Endothelial cell of umbilical vein (primary cell): Measurements from ENCODE around the gene SMAD2. TPM values are rescaled to one million over a fixed set of nuclear protein-coding genes. Genes with fewer than 3 reads are reported as not detected.

Experiments used
- BruUV-seq: library from RNA; stranded (reverse); fragments of 400-500 nt; replicated peaks from 2 replicates; lab custom pipeline; 2021; lab: Mats Ljungman, UMichigan
- CTCF ChIA-PET: fragments of 300-600, 350-600 bp; sonication (Branson Sonifier 250); formaldehyde crosslinking; loops from one replicate; lab custom pipeline; 2021; ENCODE audit warnings: antibody characterized with exemption, inconsistent platforms; lab: Charles Lee
- POLR2A ChIA-PET: fragments of 300-600, 350-600 bp; sonication (Branson Sonifier 250); formaldehyde crosslinking; loops from one replicate; lab custom pipeline; 2021; ENCODE audit warnings: antibody characterized with exemption, inconsistent platforms; lab: Charles Lee
- DNase-seq: peaks from one replicate; pipeline ENCODE4 v3.0.0-alpha.2; 2011; ENCODE audit warnings: low read depth, low spot score
- FAIRE-seq: peaks from 2 replicates; lab custom pipeline; 2011; peaks lifted over from hg19 to GRCh38; lab: Jason Lieb, UNC
- H2AFZ ChIP-seq: 2 replicates; pipeline ENCODE4 v1.6.0; 2012; ENCODE audit warnings: low read depth, low read length, control low read depth, inconsistent platforms
- H3K27ac ChIP-seq: 2 replicates; pipeline ENCODE4 v1.5.1; 2011; ENCODE audit warnings: low read depth, mild to moderate bottlenecking, control low read depth, low read length, moderate library complexity; ENCODE audit not compliant: insufficient read depth
- H3K27me3 ChIP-seq, 2 experiments: 2 replicates each; pipeline versions ENCODE4 v1.6.0 to v1.6.1; 2011; ENCODE audit warnings: low read length in 2 of 2, mixed read lengths in 1 of 2; ENCODE audit not compliant: control insufficient read depth in 2 of 2, insufficient read depth in 2 of 2
- H3K36me3 ChIP-seq, 2 experiments: 2 replicates in 1 of 2; 3 replicates in 1 of 2; pipeline ENCODE4 v1.5.1; 2011; ENCODE audit warnings: low read length in 2 of 2, mild to moderate bottlenecking in 1 of 2, moderate library complexity in 1 of 2; ENCODE audit not compliant: control insufficient read depth in 2 of 2, insufficient read depth in 2 of 2; ENCODE audit errors: extremely low read depth in 1 of 2
- H3K4me1 ChIP-seq: 3 replicates; pipeline ENCODE4 v1.5.1; 2011; ENCODE audit warnings: mild to moderate bottlenecking, low read length; ENCODE audit not compliant: control insufficient read depth, insufficient read depth; ENCODE audit errors: extremely low read depth
- H3K4me2 ChIP-seq: 2 replicates; pipeline ENCODE4 v1.6.1; 2011; ENCODE audit warnings: low read length, control low read depth, mixed read lengths; ENCODE audit not compliant: insufficient read depth
- H3K4me3 ChIP-seq, 3 experiments: fragments of 200-600 bp in 1 of 3; sonication (generic), shearing (Covaris generic) in 1 of 3; replicated peaks in 1 of 3; 2 replicates each; pipeline ENCODE4 v1.5.1; 2011 to 2016; ENCODE audit warnings: control low read depth in 3 of 3, low read length in 3 of 3, mild to moderate bottlenecking in 2 of 3, inconsistent platforms in 1 of 3, low read depth in 1 of 3, moderate library complexity in 1 of 3; ENCODE audit not compliant: insufficient read depth in 1 of 3
- H3K79me2 ChIP-seq: 2 replicates; pipeline ENCODE4 v1.6.0; 2012; ENCODE audit warnings: low read length, inconsistent platforms; ENCODE audit not compliant: control insufficient read depth, insufficient read depth
- H3K9ac ChIP-seq: replicated peaks from 2 replicates; pipeline ENCODE3; 2011; ENCODE audit warnings: low read length, control low read depth; ENCODE audit not compliant: insufficient read depth; ENCODE audit errors: extremely low read depth
- H3K9me1 ChIP-seq: replicated peaks from 3 replicates; pipeline ENCODE4 v1.6.0; 2011; ENCODE audit warnings: mild to moderate bottlenecking, low read length; ENCODE audit not compliant: control insufficient read depth, insufficient read depth; ENCODE audit errors: extremely low read depth
- H3K9me3 ChIP-seq: replicated peaks from 2 replicates; pipeline ENCODE4 v1.5.1; 2012; ENCODE audit warnings: low read length, inconsistent platforms; ENCODE audit not compliant: control insufficient read depth, insufficient read depth
- H4K20me1 ChIP-seq: replicated peaks from 2 replicates; pipeline ENCODE3; 2011; ENCODE audit warnings: mild to moderate bottlenecking, low read length; ENCODE audit not compliant: control insufficient read depth, insufficient read depth; ENCODE audit errors: extremely low read depth
- EZH2 ChIP-seq: IDR thresholded peaks from 2 replicates; pipeline ENCODE4 v1.6.1; 2012; ENCODE audit warnings: borderline replicate concordance, low read depth, mild to moderate bottlenecking, moderate library complexity, low read length, inconsistent platforms; ENCODE audit not compliant: severe bottlenecking
- FOS ChIP-seq: IDR thresholded peaks from 2 replicates; pipeline ENCODE4 v1.6.1; 2011; ENCODE audit warnings: mild to moderate bottlenecking, low read length, moderate library complexity, borderline replicate concordance; ENCODE audit not compliant: insufficient read depth
- GATA2 ChIP-seq: IDR thresholded peaks from 2 replicates; pipeline ENCODE4 v1.7.0; 2011; ENCODE audit warnings: low read depth, mild to moderate bottlenecking, moderate library complexity, mixed read lengths, low read length; ENCODE audit not compliant: insufficient read length, insufficient read depth
- JUN ChIP-seq: IDR thresholded peaks from 2 replicates; pipeline ENCODE4 v1.6.1; 2011; ENCODE audit warnings: borderline replicate concordance, low read depth; ENCODE audit not compliant: insufficient read length, insufficient read depth
- MYC ChIP-seq: IDR thresholded peaks from one replicate; pipeline ENCODE4 v1.6.1; 2011; ENCODE audit warnings: mild to moderate bottlenecking, low read depth, low read length
- POLR2A ChIP-seq: IDR thresholded peaks from 2 replicates; pipeline ENCODE4 v1.6.1; 2012; ENCODE audit warnings: low read depth, mild to moderate bottlenecking, control low read depth, low read length
- POLR2AphosphoS5 ChIP-seq: IDR thresholded peaks from 2 replicates; pipeline ENCODE4 v1.6.1; 2012; ENCODE audit warnings: low read depth, mild to moderate bottlenecking, control low read depth, low read length, moderate library complexity; ENCODE audit not compliant: insufficient read depth
- dilution Hi-C: fragments of 300-500 bp; cut with MboI; formaldehyde crosslinking; loops from one replicate; pipeline ENCODE4 v1.15.0; 2019; ENCODE audit warnings: low sequenced_read_pairs; ENCODE audit not compliant: extremely low pct_ligation_motif_present
- intact Hi-C: fragments of 100-400 bp; cut with micrococcal nuclease; formaldehyde crosslinking; loops from one replicate; pipeline ENCODE4 v1.10.0; 2022
- polyA plus RNA-seq, 4 experiments: library from polyadenylated mRNA; depleted of rRNA in 3 of 4; stranded (reverse) in 3 of 4; unstranded in 1 of 4; fragments of >200 nt; gene quantifications; 2 replicates each; pipeline versions ENCODE4 v1.2.1 to v1.2.3, GENCODE V29; 2011 to 2012; ENCODE audit warnings: missing spikeins in 1 of 4
- total RNA-seq: library from RNA; stranded (reverse); gene quantifications from 2 replicates; pipeline ENCODE4 v1.2.3, GENCODE V29; 2021
- TF ChIP-seq, protein P1 (sequence below), 2 donors: IDR thresholded peaks; 1 replicate in 1 of 2; 2 replicates in 1 of 2; pipeline ENCODE4 v1.5.1; 2011; ENCODE audit warnings: low read length in 2 of 2, mild to moderate bottlenecking in 2 of 2, moderate library complexity in 2 of 2, control low read depth in 1 of 2, inconsistent platforms in 1 of 2, low read depth in 1 of 2; ENCODE audit not compliant: insufficient read depth in 1 of 2; ENCODE audit errors: extremely low read depth in 1 of 2
- TF ChIP-seq, protein P2 (sequence below): IDR thresholded peaks from 2 replicates; pipeline ENCODE4 v1.6.1; 2011; ENCODE audit not compliant: insufficient read depth, insufficient read length

SMAD2 gene
- total and polyA plus RNA-seq, 2 donors (not counting 3 experiments of a cell fraction or from before 2014, with no cell fraction given): 40.3 to 123 TPM

DNA sequence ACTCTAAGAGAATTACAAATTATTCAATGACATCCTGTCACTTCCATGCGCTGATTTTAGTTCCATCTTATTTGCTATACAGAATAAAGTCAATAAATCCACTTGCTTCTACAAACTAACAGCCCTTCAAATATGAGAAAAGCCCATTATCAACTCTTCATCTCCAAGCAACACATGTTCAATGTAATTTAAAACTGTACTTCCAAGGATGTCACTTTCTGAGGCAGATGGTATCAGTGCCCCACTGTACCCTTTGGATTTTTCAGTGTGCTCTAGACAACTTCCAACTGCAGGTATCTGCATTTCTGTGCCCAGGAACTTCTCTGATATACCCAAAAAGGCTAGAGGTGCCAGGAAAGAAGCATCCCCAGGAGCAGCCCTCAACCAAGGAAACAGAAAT is 87.6 kb downstream of the SMAD2 start:
- ChIA-PET POLR2A (no interaction called here), CTCF (no interaction called here)
- no peak overlapping the region for H3K4me3 ChIP-seq
- no peak overlapping the region for H3K27ac ChIP-seq
- H3K36me3 ChIP-seq: peaks cover 10 to 12% of the 10 kb centered on the region in 2 experiments
- no peak for FAIRE-seq
- no peak for TF ChIP-seq POLR2A
- no peak for TF ChIP-seq EZH2
- TF ChIP-seq, protein P1, sequence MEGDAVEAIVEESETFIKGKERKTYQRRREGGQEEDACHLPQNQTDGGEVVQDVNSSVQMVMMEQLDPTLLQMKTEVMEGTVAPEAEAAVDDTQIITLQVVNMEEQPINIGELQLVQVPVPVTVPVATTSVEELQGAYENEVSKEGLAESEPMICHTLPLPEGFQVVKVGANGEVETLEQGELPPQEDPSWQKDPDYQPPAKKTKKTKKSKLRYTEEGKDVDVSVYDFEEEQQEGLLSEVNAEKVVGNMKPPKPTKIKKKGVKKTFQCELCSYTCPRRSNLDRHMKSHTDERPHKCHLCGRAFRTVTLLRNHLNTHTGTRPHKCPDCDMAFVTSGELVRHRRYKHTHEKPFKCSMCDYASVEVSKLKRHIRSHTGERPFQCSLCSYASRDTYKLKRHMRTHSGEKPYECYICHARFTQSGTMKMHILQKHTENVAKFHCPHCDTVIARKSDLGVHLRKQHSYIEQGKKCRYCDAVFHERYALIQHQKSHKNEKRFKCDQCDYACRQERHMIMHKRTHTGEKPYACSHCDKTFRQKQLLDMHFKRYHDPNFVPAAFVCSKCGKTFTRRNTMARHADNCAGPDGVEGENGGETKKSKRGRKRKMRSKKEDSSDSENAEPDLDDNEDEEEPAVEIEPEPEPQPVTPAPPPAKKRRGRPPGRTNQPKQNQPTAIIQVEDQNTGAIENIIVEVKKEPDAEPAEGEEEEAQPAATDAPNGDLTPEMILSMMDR (IDR thresholded peaks at IDR 0.05; ENCODE audit: extremely low read depth in 1 of 2, insufficient read depth in 1 of 2, low read depth in 1 of 2, low read length in 2 of 2): no peak
- TF ChIP-seq MYC: no peak
- no peak for TF ChIP-seq POLR2AphosphoS5
- TF ChIP-seq GATA2: no peak
- no peak for TF ChIP-seq FOS
- TF ChIP-seq, protein P2, sequence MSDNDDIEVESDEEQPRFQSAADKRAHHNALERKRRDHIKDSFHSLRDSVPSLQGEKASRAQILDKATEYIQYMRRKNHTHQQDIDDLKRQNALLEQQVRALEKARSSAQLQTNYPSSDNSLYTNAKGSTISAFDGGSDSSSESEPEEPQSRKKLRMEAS: no peak
- no peak for TF ChIP-seq JUN
- no peak overlapping the region for H2AFZ ChIP-seq
- BruUV-seq: no TSS peak
- intact Hi-C loops: no loop called here
- H3K4me2 ChIP-seq: no peak overlapping the region
- dilution Hi-C loops: no loop called here
- no peaks in the 10 kb centered on the region for H3K9me1 ChIP-seq
- H3K9me3 ChIP-seq: no peaks in the 10 kb centered on the region
- DNase-seq: no peak
- H3K4me1 ChIP-seq: no peaks in the 10 kb centered on the region
- H3K9ac ChIP-seq: no peak overlapping the region
- peaks cover 3% of the 10 kb centered on the region for H4K20me1 ChIP-seq
- no peaks in the 10 kb centered on the region for H3K79me2 ChIP-seq
- no peaks in the 10 kb centered on the region for H3K27me3 ChIP-seq
